Heart right ventricle (tissue), 16 donors: ENCODE data around the gene KCNC1. TPM values are rescaled to one million over a fixed set of nuclear protein-coding genes. Genes with fewer than 3 reads are reported as not detected.

ENCODE experiments used
- ATAC-seq, 8 donors: fragments of 200-7000 bp; cut with Tn5 transposase; one replicate each; pipeline ENCODE4 v1.9.1; 2020; ENCODE audit warnings: mild to moderate bottlenecking in 8 of 8, moderate library complexity in 8 of 8, moderate number of reproducible peaks in 1 of 8
- DNase-seq, 2 donors: peaks; one replicate each; pipeline ENCODE4 v3.0.0-alpha.2; 2020
- H3K27ac ChIP-seq, 10 donors: fragments of 200-600 bp; sonication (generic) in 2 of 10; one replicate each; pipeline versions ENCODE4 v1.5.0 to v1.8.0; 2020 to 2022; ENCODE audit warnings: mild to moderate bottlenecking in 3 of 10
- H3K27me3 ChIP-seq, 7 donors: fragments of 200-600 bp; one replicate each; pipeline ENCODE4 v1.8.0; 2021 to 2022; ENCODE audit warnings: mild to moderate bottlenecking in 2 of 7
- H3K36me3 ChIP-seq, 9 donors: fragments of 200-600 bp; sonication (generic) in 1 of 9; one replicate each; pipeline versions ENCODE4 v1.5.0 to v1.8.0; 2020 to 2022; ENCODE audit warnings: mild to moderate bottlenecking in 2 of 9
- H3K4me1 ChIP-seq, 9 donors: fragments of 200-600 bp; sonication (generic) in 1 of 9; one replicate each; pipeline versions ENCODE4 v1.5.0 to v1.8.0; 2020 to 2022; ENCODE audit warnings: mild to moderate bottlenecking in 4 of 9
- H3K4me3 ChIP-seq, 10 donors: fragments of 200-600 bp; sonication (generic) in 2 of 10; one replicate each; pipeline versions ENCODE4 v1.5.0 to v1.8.0; 2020 to 2022; ENCODE audit warnings: mild to moderate bottlenecking in 7 of 10, moderate library complexity in 2 of 10
- H3K9me3 ChIP-seq, 11 donors: fragments of 200-600 bp in 10 of 11; sonication (generic) in 2 of 11; one replicate each; pipeline versions ENCODE4 v1.5.0 to v1.8.0; 2013 to 2022; ENCODE audit warnings: mild to moderate bottlenecking in 2 of 11, control low read depth in 1 of 11, moderate library complexity in 1 of 11
- CTCF ChIP-seq, 9 donors: fragments of 200-600 bp; sonication (generic) in 2 of 9; IDR thresholded peaks; one replicate each; pipeline versions ENCODE4 v1.5.0 to v1.8.0; 2021 to 2022; ENCODE audit warnings: antibody characterized with exemption in 9 of 9, mild to moderate bottlenecking in 5 of 9, moderate library complexity in 1 of 9
- WGBS, 2 donors: extraction: QIAGEN DNeasy Blood & Tissue Kit; methylation state at CpG; one replicate each; pipeline ENCODE4 v1.1.7; 2013; ENCODE audit warnings: inconsistent platforms in 1 of 2; 5-methylcytosine and 5-hydroxymethylcytosine counted together
- intact Hi-C, 10 donors: fragments of 100-400 bp; cut with DNase I; formaldehyde crosslinking; loops; one replicate each; pipeline versions ENCODE4 v1.11.1 to v1.14.2; 2022
- polyA plus RNA-seq, 2 donors: library from polyadenylated mRNA; stranded (reverse); fragments of 200-250 nt; gene quantifications; one replicate each; pipeline ENCODE4 v1.2.3, GENCODE V29; 2013
- total RNA-seq, 10 donors: library from RNA; stranded (reverse); fragmentation: NEBNext Ultra II Directional in 3 of 10; extraction: Animal tissue kit (Norgen Biotek cat#: 25700) in 3 of 10; gene quantifications; one replicate each; pipeline versions ENCODE4 v1.2.1 to v1.2.4, GENCODE V29; 2021 to 2023
- donor health status: Arrhythmogenic right ventricular cardiomyopathy.
- donor health status: ischemic (EF 13 %, LVEDD 7.1; RV severe dilation, severe dysfunction).
- donor health status: healthy with polysubstance abuse.
- donor health status: DM: no; HTN: yes; CAD: no.
- donor health status: DM: no; HTN: no; CAD: no.
- donor health status: ischemic (EF 25% LVEDD 6.9; RV normal size, moderate dysfunction).
- donor health status: ischemic (EF 25% LVEDD 5.7; RV mildly dilated, moderate dysfunction).
- donor health status: healthy.
- donor health status: DM: yes; HTN: yes; CAD: no.
- donor health status: Ischemic cardiomyopathy.
- donor health status: ischemic (EF 35%, LVEDD 5.7; RV mildly dilated, moderate dysfunction).
- donor health status: nonischemic (EF 11% LVEDD 7.7; RV severe dilation, severe dysfunction).
- donor health status: DM: yes; HTN: yes; CAD: no.
- donor health status: PGD.
- donor health status: ischemic (EF 29% LVEDD 5.4; RV normal size, mild dysfunction).
- donor health status: nonischemic (EF 23%, LVEDD 6.1; RV moderate dilation, normal function).

The KCNC1 gene
- total and polyA plus RNA-seq, 12 donors = 0.04 to 0.09 (median 0.06) TPM; not detected in 8

- H3K27me3 ChIP-seq = no peaks in the 10 kb centered on the region
- ATAC-seq = no peak
- intact Hi-C loops = no loop called here
- no peaks in the 10 kb centered on the region for H3K9me3 ChIP-seq
- H3K36me3 ChIP-seq = no peaks in the 10 kb centered on the region
- H3K4me3 ChIP-seq = no peak overlapping the region
- no peak for DNase-seq
- H3K4me1 ChIP-seq = no peaks in the 10 kb centered on the region
- no peak for TF ChIP-seq CTCF (IDR thresholded peaks at IDR 0.05)
- H3K27ac ChIP-seq = no peak overlapping the region
- WGBS, 2 donors = 97 to 99% methylated on average over 5 of the region's 5 CpGs
Measured at GRCh38 chr11:17778352-17778751, 43.8 kb downstream of the KCNC1 start.

- Histone ChIP-seq H3K27me3 (no peaks in the 10 kb centered on the region), H3K9me3 (no peaks in the 10 kb centered on the region), H3K36me3 (no peaks in the 10 kb centered on the region), H3K4me3 (no peak overlapping the region), H3K4me1 (no peaks in the 10 kb centered on the region), H3K27ac (no peak overlapping the region)
- no peak for ATAC-seq
- TF ChIP-seq CTCF (IDR thresholded peaks at IDR 0.05) = no peak
- WGBS, 2 donors = 96 to 97% methylated on average over 40 of the region's 40 CpGs
- intact Hi-C loops = no loop called here
- DNase-seq = no peak
Measured at GRCh38 chr11:17778956-17779860, 44.6 kb downstream of the KCNC1 start.

GRCh38 chr11:17779861-17780594 lies 45.4 kb downstream of the KCNC1 start:
- Histone ChIP-seq H3K36me3 (no peaks in the 10 kb centered on the region), H3K9me3 (no peaks in the 10 kb centered on the region), H3K27ac (no peak overlapping the region), H3K4me1 (no peaks in the 10 kb centered on the region), H3K27me3 (no peaks in the 10 kb centered on the region), H3K4me3 (no peak overlapping the region)
- DNase-seq (no peak), ATAC-seq (no peak)
- 91 to 94% methylated on average over 14 of the region's 14 CpGs for WGBS, 2 donors
- no peak for TF ChIP-seq CTCF (IDR thresholded peaks at IDR 0.05)
- intact Hi-C loops = no loop called here

GRCh38 chr11:17780668-17781067 lies 46.1 kb downstream of the KCNC1 start:
- no peak overlapping the region for H3K4me3 ChIP-seq
- ATAC-seq (no peak), DNase-seq (no peak)
- 93 to 97% methylated on average over 15 of the region's 15 CpGs for WGBS, 2 donors
- intact Hi-C loops = no loop called here
- no peaks in the 10 kb centered on the region for H3K27me3 ChIP-seq
- no peaks in the 10 kb centered on the region for H3K4me1 ChIP-seq
- no peaks in the 10 kb centered on the region for H3K36me3 ChIP-seq
- TF ChIP-seq CTCF (IDR thresholded peaks at IDR 0.05) = no peak
- H3K9me3 ChIP-seq = no peaks in the 10 kb centered on the region
- H3K27ac ChIP-seq = no peak overlapping the region
